ENCODE results near the gene JARID2.

Gene JARID2

DNA sequence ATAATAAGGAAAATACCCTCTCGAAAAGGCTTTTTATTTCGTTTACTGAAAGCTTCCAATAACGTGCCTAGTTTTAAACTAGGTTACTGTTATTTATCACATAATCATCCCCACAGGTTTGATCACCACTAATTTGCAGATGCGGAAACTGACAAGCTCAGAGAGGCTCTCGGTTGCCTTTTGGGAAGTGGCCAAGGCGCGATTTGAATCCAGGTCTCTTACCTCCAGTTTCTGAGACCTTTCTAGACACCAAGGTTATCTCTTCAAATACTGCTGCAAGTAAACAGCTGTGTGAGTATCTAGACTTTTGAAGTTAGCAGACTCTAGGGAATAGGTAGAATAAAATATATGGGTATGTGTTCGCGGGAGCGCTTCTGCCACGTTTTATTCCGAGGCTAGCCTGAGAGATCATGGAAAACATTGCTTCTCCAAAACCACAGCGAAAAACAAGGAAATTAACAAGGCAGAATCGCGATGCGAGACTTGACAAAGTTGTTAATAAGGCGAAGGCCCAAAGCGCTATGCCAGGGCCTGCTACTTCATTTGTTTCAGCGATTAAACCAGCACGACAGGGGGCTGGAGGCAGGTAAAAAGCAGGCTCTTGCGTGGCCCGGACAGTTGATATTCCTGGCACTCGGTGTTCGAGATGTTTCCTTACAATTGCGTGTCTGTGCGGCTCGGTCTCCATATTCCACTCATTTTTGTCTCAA, 1.8 kb upstream of the JARID2 start:
- TF ChIP-seq ZNF335 (tag by site-specific recombination; conservative IDR thresholded peaks at IDR 0.05): peak; percentile 39
- peak; percentile 42; the same call in 1 of the 2 replicates for TF ChIP-seq ZNF10 (tag by site-specific recombination; IDR thresholded peaks at IDR 0.05)
- no peak for TF ChIP-seq ZNF664 (tag by site-specific recombination; IDR thresholded peaks at IDR 0.05)
- Histone ChIP-seq H3K4me3 (ENCODE audit: low read depth, low read length) (no peak overlapping the region), H3K4me1 (ENCODE audit: control insufficient read depth, insufficient read depth, low read length) (peaks cover 11% of the 10 kb centered on the region), H3K27ac (ENCODE audit: extremely low read depth, low read depth, low read length) (peak overlapping the region; percentile 97; the same call in 1 of the 2 replicates), H3K36me3 (ENCODE audit: control insufficient read depth in 2 of 2, insufficient read depth in 1 of 2, low read length in 2 of 2) (no peaks in the 10 kb centered on the region), H3K9me3 (ENCODE audit: control insufficient read depth, insufficient read depth, low read depth, low read length) (no peaks in the 10 kb centered on the region)
- ChIA-PET CTCF (interaction anchor here (0.6 kb wide), 2 partner anchors 16 to 57 kb away, joined by 3 to 4 read pairs; no protein-coding TSS in a partner anchor), POLR2A (no interaction called here)

DNA sequence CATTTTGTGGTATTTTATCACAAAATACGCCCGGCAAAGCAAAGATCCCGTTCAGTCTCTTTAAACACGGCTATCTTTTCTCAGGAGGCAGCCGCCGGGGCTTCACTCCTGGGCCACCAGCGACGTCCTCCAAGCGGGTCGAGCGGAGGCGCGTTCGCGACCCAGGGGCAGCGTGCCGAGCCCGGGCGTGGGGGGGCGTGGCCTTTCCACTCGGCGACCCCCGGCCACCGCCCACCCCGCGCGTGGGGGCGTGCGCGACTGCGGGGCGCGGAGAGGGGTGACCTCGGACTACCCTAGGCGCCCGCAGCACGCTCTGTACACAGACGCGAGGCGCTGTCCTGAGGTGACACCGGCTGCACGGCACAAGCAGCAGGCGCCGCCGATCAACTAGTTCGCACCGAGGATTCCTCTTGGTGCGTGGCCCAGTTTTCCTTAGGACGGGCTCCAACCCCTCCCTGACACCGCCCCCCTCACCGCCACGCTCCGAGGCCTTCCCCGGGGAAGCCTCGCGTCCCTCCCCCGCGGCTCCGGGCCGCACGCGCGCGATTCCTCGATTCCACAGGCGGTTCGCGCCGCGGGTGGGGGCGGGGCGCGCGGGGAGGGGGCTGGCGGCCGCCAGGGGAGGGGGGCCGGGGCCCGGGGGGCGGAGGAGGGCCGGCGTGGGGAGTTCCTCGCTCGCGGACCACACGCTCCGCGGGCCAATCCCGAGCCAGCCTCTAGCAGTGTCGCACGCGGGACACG, 1.1 kb upstream of the JARID2 start:
- Histone ChIP-seq H3K9me3 (ENCODE audit: control insufficient read depth, insufficient read depth, low read depth, low read length) (no peaks in the 10 kb centered on the region), H3K36me3 (ENCODE audit: control insufficient read depth in 2 of 2, insufficient read depth in 1 of 2, low read length in 2 of 2) (no peaks in the 10 kb centered on the region), H3K4me1 (ENCODE audit: control insufficient read depth, insufficient read depth, low read length) (peaks cover 11% of the 10 kb centered on the region), H3K27ac (ENCODE audit: extremely low read depth, low read depth, low read length) (peak overlapping the region; percentile 97), H3K4me3 (ENCODE audit: low read depth, low read length) (peak overlapping the region; percentile 96)
- ChIA-PET CTCF (interaction anchor here (0.5 to 1.2 kb wide), 6 partner anchors 17 to 752 kb away, joined by 3 to 4 read pairs (median 3); no protein-coding TSS in a partner anchor), POLR2A (interaction anchor here (0.6 to 1.4 kb wide), 7 partner anchors 20 to 394 kb away, joined by 3 to 10 read pairs (median 4); no protein-coding TSS in a partner anchor)
- 0 out of 2 replicates have a peak, but pooled peaks have one; percentile 28 for TF ChIP-seq SCRT1 (tag by site-specific recombination; IDR thresholded peaks at IDR 0.05; ENCODE audit: borderline replicate concordance)
- no peak for TF ChIP-seq ZNF133 (tag by site-specific recombination; IDR thresholded peaks at IDR 0.05)
- TF ChIP-seq, protein P1, sequence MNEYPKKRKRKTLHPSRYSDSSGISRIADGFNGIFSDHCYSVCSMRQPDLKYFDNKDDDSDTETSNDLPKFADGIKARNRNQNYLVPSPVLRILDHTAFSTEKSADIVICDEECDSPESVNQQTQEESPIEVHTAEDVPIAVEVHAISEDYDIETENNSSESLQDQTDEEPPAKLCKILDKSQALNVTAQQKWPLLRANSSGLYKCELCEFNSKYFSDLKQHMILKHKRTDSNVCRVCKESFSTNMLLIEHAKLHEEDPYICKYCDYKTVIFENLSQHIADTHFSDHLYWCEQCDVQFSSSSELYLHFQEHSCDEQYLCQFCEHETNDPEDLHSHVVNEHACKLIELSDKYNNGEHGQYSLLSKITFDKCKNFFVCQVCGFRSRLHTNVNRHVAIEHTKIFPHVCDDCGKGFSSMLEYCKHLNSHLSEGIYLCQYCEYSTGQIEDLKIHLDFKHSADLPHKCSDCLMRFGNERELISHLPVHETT (tag by site-specific recombination; IDR thresholded peaks at IDR 0.05): no peak
- TF ChIP-seq, protein P2, sequence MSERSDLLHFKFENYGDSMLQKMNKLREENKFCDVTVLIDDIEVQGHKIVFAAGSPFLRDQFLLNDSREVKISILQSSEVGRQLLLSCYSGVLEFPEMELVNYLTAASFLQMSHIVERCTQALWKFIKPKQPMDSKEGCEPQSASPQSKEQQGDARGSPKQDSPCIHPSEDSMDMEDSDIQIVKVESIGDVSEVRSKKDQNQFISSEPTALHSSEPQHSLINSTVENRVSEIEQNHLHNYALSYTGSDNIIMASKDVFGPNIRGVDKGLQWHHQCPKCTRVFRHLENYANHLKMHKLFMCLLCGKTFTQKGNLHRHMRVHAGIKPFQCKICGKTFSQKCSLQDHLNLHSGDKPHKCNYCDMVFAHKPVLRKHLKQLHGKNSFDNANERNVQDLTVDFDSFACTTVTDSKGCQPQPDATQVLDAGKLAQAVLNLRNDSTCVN (tag by site-specific recombination; optimal IDR thresholded peaks at IDR 0.05): peak; percentile 79
- TF ChIP-seq SP3 (tag by site-specific recombination; IDR thresholded peaks at IDR 0.05): no peak
- no peak for TF ChIP-seq ZNF292 (tag by site-specific recombination; IDR thresholded peaks at IDR 0.05; ENCODE audit: borderline replicate concordance, low read depth)
- peak; percentile 67 for TF ChIP-seq KLF10 (tag by site-specific recombination; IDR thresholded peaks at IDR 0.05)
- no peak for TF ChIP-seq ZNF248 (tag by site-specific recombination; IDR thresholded peaks at IDR 0.05)
- 0 out of 2 replicates have a peak, but pooled peaks have one; percentile 33 for TF ChIP-seq ZIC2 (tag by site-specific recombination; IDR thresholded peaks at IDR 0.05)
- TF ChIP-seq ZSCAN30 (tag by site-specific recombination; IDR thresholded peaks at IDR 0.05): 0 out of 2 replicates have a peak, but pooled peaks have one; percentile 68
- TF ChIP-seq, protein P3, sequence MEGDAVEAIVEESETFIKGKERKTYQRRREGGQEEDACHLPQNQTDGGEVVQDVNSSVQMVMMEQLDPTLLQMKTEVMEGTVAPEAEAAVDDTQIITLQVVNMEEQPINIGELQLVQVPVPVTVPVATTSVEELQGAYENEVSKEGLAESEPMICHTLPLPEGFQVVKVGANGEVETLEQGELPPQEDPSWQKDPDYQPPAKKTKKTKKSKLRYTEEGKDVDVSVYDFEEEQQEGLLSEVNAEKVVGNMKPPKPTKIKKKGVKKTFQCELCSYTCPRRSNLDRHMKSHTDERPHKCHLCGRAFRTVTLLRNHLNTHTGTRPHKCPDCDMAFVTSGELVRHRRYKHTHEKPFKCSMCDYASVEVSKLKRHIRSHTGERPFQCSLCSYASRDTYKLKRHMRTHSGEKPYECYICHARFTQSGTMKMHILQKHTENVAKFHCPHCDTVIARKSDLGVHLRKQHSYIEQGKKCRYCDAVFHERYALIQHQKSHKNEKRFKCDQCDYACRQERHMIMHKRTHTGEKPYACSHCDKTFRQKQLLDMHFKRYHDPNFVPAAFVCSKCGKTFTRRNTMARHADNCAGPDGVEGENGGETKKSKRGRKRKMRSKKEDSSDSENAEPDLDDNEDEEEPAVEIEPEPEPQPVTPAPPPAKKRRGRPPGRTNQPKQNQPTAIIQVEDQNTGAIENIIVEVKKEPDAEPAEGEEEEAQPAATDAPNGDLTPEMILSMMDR (tag by site-specific recombination; IDR thresholded peaks at IDR 0.05): peak; percentile 61
- TF ChIP-seq, protein P4, sequence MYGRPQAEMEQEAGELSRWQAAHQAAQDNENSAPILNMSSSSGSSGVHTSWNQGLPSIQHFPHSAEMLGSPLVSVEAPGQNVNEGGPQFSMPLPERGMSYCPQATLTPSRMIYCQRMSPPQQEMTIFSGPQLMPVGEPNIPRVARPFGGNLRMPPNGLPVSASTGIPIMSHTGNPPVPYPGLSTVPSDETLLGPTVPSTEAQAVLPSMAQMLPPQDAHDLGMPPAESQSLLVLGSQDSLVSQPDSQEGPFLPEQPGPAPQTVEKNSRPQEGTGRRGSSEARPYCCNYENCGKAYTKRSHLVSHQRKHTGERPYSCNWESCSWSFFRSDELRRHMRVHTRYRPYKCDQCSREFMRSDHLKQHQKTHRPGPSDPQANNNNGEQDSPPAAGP (tag by site-specific recombination; IDR thresholded peaks at IDR 0.05): no peak; the same call in 1 of the 2 replicates
- TF ChIP-seq GLIS2 (tag by site-specific recombination; IDR thresholded peaks at IDR 0.05): peak; percentile 74
- TF ChIP-seq ZNF223 (tag by site-specific recombination; IDR thresholded peaks at IDR 0.05): peak; percentile 57; the same call in 1 of the 2 replicates
- TF ChIP-seq ZNF610 (tag by site-specific recombination; IDR thresholded peaks at IDR 0.05; ENCODE audit: borderline replicate concordance): no peak
- no peak for TF ChIP-seq IKZF3 (tag by site-specific recombination; IDR thresholded peaks at IDR 0.05)
- TF ChIP-seq KLF8 (tag by site-specific recombination; IDR thresholded peaks at IDR 0.05): peak; percentile 5; the same call in 1 of the 2 replicates
- TF ChIP-seq, protein P5, sequence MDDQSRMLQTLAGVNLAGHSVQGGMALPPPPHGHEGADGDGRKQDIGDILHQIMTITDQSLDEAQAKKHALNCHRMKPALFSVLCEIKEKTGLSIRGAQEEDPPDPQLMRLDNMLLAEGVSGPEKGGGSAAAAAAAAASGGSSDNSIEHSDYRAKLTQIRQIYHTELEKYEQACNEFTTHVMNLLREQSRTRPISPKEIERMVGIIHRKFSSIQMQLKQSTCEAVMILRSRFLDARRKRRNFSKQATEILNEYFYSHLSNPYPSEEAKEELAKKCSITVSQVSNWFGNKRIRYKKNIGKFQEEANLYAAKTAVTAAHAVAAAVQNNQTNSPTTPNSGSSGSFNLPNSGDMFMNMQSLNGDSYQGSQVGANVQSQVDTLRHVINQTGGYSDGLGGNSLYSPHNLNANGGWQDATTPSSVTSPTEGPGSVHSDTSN (CRISPR knock-in tag; IDR thresholded peaks at IDR 0.05): peak; percentile 69; the same call in 1 of the 2 replicates
- TF ChIP-seq, protein P6, sequence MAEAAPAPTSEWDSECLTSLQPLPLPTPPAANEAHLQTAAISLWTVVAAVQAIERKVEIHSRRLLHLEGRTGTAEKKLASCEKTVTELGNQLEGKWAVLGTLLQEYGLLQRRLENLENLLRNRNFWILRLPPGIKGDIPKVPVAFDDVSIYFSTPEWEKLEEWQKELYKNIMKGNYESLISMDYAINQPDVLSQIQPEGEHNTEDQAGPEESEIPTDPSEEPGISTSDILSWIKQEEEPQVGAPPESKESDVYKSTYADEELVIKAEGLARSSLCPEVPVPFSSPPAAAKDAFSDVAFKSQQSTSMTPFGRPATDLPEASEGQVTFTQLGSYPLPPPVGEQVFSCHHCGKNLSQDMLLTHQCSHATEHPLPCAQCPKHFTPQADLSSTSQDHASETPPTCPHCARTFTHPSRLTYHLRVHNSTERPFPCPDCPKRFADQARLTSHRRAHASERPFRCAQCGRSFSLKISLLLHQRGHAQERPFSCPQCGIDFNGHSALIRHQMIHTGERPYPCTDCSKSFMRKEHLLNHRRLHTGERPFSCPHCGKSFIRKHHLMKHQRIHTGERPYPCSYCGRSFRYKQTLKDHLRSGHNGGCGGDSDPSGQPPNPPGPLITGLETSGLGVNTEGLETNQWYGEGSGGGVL (tag by site-specific recombination; IDR thresholded peaks at IDR 0.05): no peak
- TF ChIP-seq ZNF174 (tag by site-specific recombination; IDR thresholded peaks at IDR 0.05): no peak
- peak; percentile 68 for TF ChIP-seq ZFHX2 (tag by site-specific recombination; conservative IDR thresholded peaks at IDR 0.05)
